PC-3 (cell line): Measurements from ENCODE around the gene SARDH. TPM values are rescaled to one million over a fixed set of nuclear protein-coding genes. Genes with fewer than 3 reads are reported as not detected.

ENCODE experiments used
- ATAC-seq: fragments of 200-7000 bp; cut with Tn5 transposase; 2 replicates; pipeline ENCODE4 v1.9.1; 2020; ENCODE audit warnings: mild to moderate bottlenecking, moderate library complexity
- BruUV-seq: library from RNA; stranded (reverse); fragments of 400-500 nt; replicated peaks from 2 replicates; lab custom pipeline; 2021; lab: Mats Ljungman, UMichigan
- CTCF ChIA-PET: fragments of 300-600 bp; sonication (Branson Sonifier 250); formaldehyde crosslinking; loops from one replicate; lab custom pipeline; 2022; ENCODE audit warnings: antibody characterized with exemption; lab: Charles Lee
- POLR2A ChIA-PET: fragments of 300-600 bp; sonication (Branson Sonifier 250); formaldehyde crosslinking; loops from one replicate; lab custom pipeline; 2022; ENCODE audit warnings: antibody characterized with exemption; ENCODE audit not compliant: unreplicated experiment; lab: Charles Lee
- DNase-seq: peaks from one replicate; pipeline ENCODE4 v3.0.0-alpha.2; 2015
- H2AFZ ChIP-seq: fragments of 300-600 bp; sonication (generic); 2 replicates; pipeline ENCODE4 v1.6.0; 2016; ENCODE audit warnings: antibody characterized with exemption, low read length
- H3F3A ChIP-seq: fragments of 300-600 bp; sonication (generic); one replicate; pipeline ENCODE4 v1.6.0; 2017; ENCODE audit warnings: antibody characterized with exemption, low read length, control low read depth, mild to moderate bottlenecking; ENCODE audit not compliant: unreplicated experiment
- H3K27ac ChIP-seq: fragments of 300-600 bp; sonication (generic); 2 replicates; pipeline ENCODE4 v1.5.1; 2016; ENCODE audit warnings: mild to moderate bottlenecking, low read length
- H3K27me3 ChIP-seq: fragments of 300-600 bp; sonication (generic); 2 replicates; pipeline ENCODE4 v1.6.1; 2016; ENCODE audit warnings: low read length, mixed read lengths
- H3K36me3 ChIP-seq: fragments of 300-600 bp; sonication (generic); 2 replicates; pipeline ENCODE4 v1.6.1; 2016; ENCODE audit warnings: low read depth, mixed run types, low read length, mixed read lengths
- H3K4me1 ChIP-seq: fragments of 300-600 bp; sonication (generic); 2 replicates; pipeline ENCODE4 v1.5.1; 2016; ENCODE audit warnings: low read length; ENCODE audit not compliant: insufficient read depth
- H3K4me2 ChIP-seq: fragments of 300-600 bp; sonication (generic); 2 replicates; pipeline ENCODE4 v1.6.0; 2016; ENCODE audit warnings: low read length
- H3K4me3 ChIP-seq: fragments of 300-600 bp; sonication (generic); 2 replicates; pipeline ENCODE4 v1.5.1; 2016; ENCODE audit warnings: mild to moderate bottlenecking, low read length, mixed read lengths
- H3K79me2 ChIP-seq: fragments of 300-600 bp; sonication (generic); 2 replicates; pipeline ENCODE4 v1.6.1; 2017; ENCODE audit warnings: low read length, mixed read lengths
- H3K9ac ChIP-seq: fragments of 300-600 bp; sonication (generic); 2 replicates; pipeline ENCODE4 v1.6.0; 2016; ENCODE audit warnings: mild to moderate bottlenecking, low read length
- H3K9me2 ChIP-seq: fragments of 300-600 bp; sonication (generic); replicated peaks from 2 replicates; pipeline ENCODE4 v1.6.1; 2016; ENCODE audit warnings: mixed run types, low read length, mixed read lengths
- H3K9me3 ChIP-seq: fragments of 300-600 bp; sonication (generic); 2 replicates; pipeline ENCODE4 v1.6.1; 2016; ENCODE audit warnings: low read length, mixed read lengths
- H4K20me1 ChIP-seq: fragments of 300-600 bp; sonication (generic); 2 replicates; pipeline ENCODE4 v1.6.1; 2016; ENCODE audit warnings: low read length, mixed read lengths
- CTCF ChIP-seq: fragments of 300-600 bp; sonication (generic); conservative IDR thresholded peaks from 2 replicates; pipeline ENCODE4 v1.5.1; 2017; ENCODE audit warnings: antibody characterized with exemption, low read depth, mild to moderate bottlenecking, low read length
- EZH2 ChIP-seq: fragments of 300-600 bp; sonication (generic); IDR thresholded peaks from one replicate; pipeline ENCODE4 v1.6.1; 2017; ENCODE audit warnings: antibody characterized with exemption, mild to moderate bottlenecking, low read length; ENCODE audit not compliant: unreplicated experiment
- EZH2phosphoT487 ChIP-seq: fragments of 300-600 bp; sonication (generic); IDR thresholded peaks from 2 replicates; pipeline ENCODE4 v1.6.1; 2018; ENCODE audit warnings: mild to moderate bottlenecking, antibody characterized with exemption, low read length, borderline replicate concordance
- intact Hi-C: fragments of 100-400 bp; cut with micrococcal nuclease; formaldehyde crosslinking; loops from 2 replicates; pipeline ENCODE4 v1.9.0; 2023
- total RNA-seq: library from RNA; depleted of rRNA; stranded (reverse); fragments of >200 nt; gene quantifications from 2 replicates; pipeline ENCODE4 v1.2.3, GENCODE V29; 2014

SARDH gene
- total RNA-seq, 1 experiment from 2014 or later: 3.4 TPM

DNA sequence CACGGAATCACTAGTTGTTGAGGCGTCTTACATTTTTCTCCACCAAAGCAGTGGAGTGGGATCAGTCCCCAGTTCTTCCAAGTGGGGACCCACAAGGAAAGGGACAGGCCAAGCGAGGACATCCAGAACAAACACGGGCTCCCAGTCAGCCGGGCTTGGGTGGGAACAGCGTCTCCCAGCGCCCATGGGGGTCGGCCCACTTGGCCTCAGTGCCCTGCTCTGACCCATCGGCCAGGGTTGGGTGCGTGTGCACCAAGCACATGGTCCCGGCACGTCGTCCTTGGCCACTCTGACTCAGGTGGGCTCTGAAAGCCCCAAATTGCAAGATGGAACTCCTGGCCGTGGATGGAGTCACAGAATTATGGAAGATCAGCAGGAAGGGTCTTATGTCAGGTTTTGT is 64.1 kb downstream of the SARDH start:
- Histone ChIP-seq H3K4me1 (no peaks in the 10 kb centered on the region), H3K27ac (no peak overlapping the region), H3K9me2 (no peaks in the 10 kb centered on the region), H3K79me2 (no peaks in the 10 kb centered on the region), H3K4me3 (no peak overlapping the region), H3K36me3 (no peaks in the 10 kb centered on the region), H3K9me3 (no peaks in the 10 kb centered on the region), H3F3A (no peaks in the 10 kb centered on the region), H4K20me1 (no peaks in the 10 kb centered on the region), H3K27me3 (no peaks in the 10 kb centered on the region), H3K9ac (no peak overlapping the region), H2AFZ (no peak overlapping the region), H3K4me2 (no peak overlapping the region)
- ChIA-PET CTCF (no interaction called here), POLR2A (no interaction called here)
- TF ChIP-seq CTCF (no peak), EZH2phosphoT487 (no peak), EZH2 (no peak)
- DNase-seq: no peak
- intact Hi-C loops: no loop called here
- no TSS peak for BruUV-seq
- ATAC-seq: no peak

DNA sequence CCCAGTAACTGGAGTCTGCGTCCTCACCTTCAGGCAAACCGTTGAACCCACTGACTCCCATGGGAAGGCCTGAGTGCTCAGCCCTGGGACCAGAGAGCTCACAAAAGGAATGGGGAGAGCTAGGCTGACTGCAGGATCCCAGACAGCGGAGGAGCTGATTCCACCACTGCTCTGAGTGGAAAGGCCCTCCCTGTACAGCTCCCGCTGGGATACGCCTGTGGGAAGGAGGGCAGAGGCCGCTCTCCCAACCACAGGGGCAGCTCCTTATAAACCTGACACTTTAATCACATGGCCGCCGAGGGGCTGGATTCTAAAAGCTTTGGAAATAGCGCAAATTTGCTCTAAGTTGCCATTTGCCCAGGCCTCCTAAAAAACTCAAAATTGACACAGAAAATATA is 64.9 kb downstream of the SARDH start:
- Histone ChIP-seq H3K27ac (no peak overlapping the region), H3K79me2 (no peaks in the 10 kb centered on the region), H3K27me3 (no peaks in the 10 kb centered on the region), H3K9me3 (no peaks in the 10 kb centered on the region), H3F3A (no peaks in the 10 kb centered on the region), H3K36me3 (no peaks in the 10 kb centered on the region), H3K9me2 (no peaks in the 10 kb centered on the region), H2AFZ (no peak overlapping the region), H3K4me1 (no peaks in the 10 kb centered on the region), H4K20me1 (no peaks in the 10 kb centered on the region), H3K4me3 (no peak overlapping the region), H3K4me2 (no peak overlapping the region), H3K9ac (no peak overlapping the region)
- no TSS peak for BruUV-seq
- ATAC-seq (no peak), DNase-seq (no peak)
- intact Hi-C loops: no loop called here
- POLR2A ChIA-PET: no interaction called here
- TF ChIP-seq CTCF (no peak), EZH2phosphoT487 (no peak), EZH2 (no peak)
- CTCF ChIA-PET: no interaction called here

- Histone ChIP-seq H3F3A (no peaks in the 10 kb centered on the region), H3K79me2 (no peaks in the 10 kb centered on the region), H3K4me1 (no peaks in the 10 kb centered on the region), H3K27ac (no peak overlapping the region), H3K27me3 (no peaks in the 10 kb centered on the region), H4K20me1 (no peaks in the 10 kb centered on the region), H2AFZ (no peak overlapping the region), H3K4me2 (no peak overlapping the region), H3K4me3 (no peak overlapping the region), H3K9me2 (no peaks in the 10 kb centered on the region), H3K9ac (no peak overlapping the region), H3K9me3 (no peaks in the 10 kb centered on the region), H3K36me3 (no peaks in the 10 kb centered on the region)
- intact Hi-C loops: no loop called here
- POLR2A ChIA-PET: no interaction called here
- TF ChIP-seq EZH2phosphoT487 (no peak), CTCF (no peak), EZH2 (no peak)
- CTCF ChIA-PET: no interaction called here
- ATAC-seq (no peak), DNase-seq (no peak)
- BruUV-seq: no TSS peak
These were observed 65.5 kb downstream of the SARDH start for GRCh38 chr9:133672503-133673257.
